HG02973 (cell line): ENCODE measurements around the gene PLCL2.
"Not testable (repeated sequence)": the region's sequence is repeated elsewhere in the genome, so short reads cannot be mapped to it uniquely, and the experiment has no call there.

Experiments used
- ATAC-seq: cut with Tn5 transposase; IDR thresholded peaks from one replicate; pipeline ENCODE4 v1.9.1; 2021; ENCODE audit warnings: moderate library complexity; ENCODE audit not compliant: unreplicated experiment

Gene PLCL2

DNA sequence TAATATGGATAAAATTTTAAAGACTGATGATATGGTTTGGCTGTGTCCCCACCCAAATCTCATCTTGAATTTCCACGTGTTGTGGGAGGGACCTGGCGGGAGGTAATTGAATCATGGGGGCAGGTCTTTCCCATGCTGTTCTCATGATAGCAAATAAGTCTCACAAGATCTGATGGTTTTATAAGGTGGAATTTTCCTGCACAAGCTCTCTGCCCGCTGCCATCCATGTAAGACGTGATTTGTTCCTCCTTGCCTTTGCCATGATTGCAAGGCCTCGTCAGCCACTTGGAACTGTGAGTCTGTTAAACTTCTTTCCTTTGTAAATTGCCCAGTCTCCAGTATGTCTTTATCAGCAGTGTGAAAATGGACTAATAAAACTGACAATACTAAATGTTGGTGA lies 222.0 kb downstream of the PLCL2 start:
- ATAC-seq: not testable (repeated sequence)

DNA sequence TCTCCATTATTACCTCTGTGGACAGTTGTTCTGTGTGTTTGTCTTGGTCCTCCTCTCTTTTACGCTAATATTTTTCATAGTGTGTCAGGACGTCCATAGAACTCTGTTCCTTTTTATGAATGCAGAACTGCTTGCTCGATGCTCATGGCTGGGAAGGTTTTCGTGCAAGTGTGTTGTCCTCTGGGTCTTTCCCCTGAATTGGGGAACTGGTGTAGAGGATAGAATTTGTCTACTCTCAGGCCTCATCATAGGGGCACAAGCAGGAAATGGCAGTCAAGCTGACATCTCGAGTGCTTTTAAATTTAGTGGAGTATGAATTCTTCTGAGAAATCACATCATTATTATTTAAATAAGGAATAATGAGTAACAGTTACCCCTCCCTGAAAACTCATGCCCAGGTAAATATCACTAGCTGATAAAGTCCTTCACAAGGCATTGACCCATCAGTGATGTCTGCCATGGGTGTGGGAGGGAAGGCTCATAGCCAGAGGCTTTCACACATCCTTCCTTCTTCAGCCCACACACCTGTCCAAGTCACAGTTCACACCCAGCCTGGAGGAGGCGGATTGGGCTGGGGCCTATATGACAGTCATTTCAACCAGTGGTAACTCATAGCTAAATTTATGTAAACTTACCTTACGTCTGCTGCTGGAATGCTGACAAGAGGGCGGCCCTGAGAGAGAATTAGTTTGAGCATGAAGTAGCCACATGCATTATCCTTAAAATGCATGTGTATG lies 226.1 kb downstream of the PLCL2 start:
- ATAC-seq: no peak

DNA sequence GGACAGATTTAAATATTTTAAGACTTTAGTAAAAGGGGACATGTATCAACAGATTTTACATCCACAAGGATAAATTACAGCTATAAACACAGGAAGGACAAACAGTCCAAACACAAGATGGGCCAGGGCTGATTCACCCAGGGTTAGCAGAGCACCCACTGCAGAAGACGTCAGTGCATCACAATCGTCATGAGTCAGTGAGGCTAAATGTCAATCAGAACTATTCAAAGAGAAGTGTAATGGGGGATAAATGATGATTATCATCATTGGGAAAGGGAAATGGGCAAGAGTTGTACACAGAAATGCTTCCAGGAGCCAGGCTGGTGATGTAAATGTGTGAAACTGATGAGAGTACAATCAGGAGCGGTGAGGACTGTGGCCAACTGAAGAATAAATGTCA lies 226.8 kb downstream of the PLCL2 start:
- no peak for ATAC-seq

DNA sequence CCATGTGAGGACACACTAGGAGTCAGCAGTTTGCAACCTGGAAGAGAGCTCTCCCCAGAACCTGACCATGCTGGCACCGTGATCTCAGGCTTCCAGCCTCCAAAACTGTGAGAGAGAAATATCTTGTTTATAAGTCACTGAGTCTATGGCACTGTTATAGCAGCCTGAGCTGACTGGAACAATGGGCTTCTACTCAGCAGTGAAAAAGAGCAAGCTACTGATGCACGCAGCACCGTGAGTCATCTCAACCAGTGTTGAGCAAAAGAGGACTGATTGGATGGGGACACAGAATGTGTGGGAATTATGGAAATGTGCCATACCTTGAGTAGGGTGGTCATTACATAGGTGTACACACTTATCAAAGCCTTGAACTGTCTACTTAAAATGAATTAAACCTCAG lies 230.4 kb downstream of the PLCL2 start:
- no peak for ATAC-seq

DNA sequence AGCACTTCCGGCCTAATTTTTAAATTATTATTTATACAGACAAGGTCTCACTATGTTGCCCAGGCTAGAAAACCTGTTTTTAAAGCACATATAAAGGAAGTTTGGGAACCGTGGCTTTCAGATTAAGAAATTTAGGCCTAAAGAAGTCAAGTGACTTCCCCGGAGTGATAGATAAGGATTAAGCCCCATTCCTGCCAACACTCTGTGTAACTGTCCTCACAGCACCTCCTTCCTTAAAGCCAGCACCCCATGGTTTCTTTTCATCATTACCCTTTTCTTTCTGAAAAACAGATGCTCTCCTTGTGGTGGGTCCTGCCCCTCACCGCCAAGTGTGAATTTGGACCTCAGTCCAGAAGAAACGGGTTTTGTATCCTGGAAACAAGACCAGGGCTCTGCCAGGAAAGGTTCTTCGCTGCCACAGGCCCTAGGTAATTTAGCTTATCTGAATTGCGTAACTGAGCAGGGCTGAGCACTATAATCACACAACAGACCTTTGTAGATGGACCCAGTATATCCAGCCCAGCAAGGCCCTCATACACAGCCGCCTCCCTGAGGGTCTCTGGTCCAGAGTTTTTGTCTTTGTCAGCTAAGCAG lies 231.3 kb downstream of the PLCL2 start:
- ATAC-seq: no peak

DNA sequence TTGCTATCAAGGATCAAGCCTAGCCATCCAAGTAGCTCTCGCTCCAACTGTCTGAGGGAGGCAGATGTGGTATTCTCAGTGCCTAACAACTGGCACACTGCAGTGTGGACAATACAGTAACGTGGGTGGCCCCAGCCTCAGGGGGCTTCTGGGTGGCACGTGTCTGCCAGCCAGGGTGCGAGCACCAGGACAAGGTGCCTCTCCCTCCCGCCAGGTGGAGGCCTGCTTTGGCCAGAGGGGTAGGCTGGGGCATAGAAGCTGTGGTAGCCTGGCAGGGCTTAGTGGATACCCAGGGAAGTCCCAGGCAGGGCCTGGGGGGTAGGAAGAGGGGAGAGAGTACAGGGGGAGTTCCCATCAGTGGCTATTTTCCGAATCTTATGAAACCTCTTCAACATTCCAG lies 234.0 kb downstream of the PLCL2 start:
- no peak for ATAC-seq

DNA sequence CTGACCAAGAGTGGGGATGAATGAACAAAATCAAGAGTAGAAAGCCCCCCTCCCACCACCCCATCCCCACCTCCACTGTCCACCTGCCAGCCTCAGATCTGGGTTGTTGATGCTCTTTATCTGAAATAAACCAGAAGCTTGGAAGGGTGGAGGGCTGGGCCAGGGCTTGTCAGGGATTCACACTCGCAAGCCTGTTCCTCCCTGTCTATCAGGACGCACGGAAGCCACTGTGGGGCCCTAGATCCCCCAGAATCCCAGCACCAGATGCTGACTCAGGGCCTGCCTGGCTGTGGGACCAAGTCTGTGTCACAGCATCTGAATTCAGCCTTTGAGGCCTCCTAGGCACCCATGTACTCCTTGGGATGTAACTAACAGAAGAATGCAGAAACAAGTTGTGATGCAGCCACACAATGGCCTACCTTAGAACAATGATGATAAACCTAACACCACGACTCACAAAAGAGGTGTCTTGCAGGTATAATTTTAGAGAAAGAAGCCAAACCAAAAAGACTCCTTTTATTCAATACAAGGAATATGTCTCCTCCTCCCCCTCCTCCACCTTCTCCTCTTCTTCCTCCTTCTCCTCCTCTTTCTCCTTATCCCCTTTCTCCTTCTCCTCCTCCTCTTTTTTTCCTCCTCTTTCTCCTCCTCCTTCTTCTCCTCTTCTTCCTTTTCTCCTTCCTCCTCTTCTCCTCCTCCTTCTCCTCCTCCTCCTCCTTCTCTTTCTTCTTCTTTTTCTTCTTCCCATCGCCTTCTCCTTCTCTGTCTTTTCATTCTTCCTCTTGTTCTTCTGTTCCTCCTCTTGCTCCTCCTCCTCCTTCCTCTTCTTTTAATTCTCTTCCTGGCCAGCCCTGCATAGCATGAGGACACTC lies 234.7 kb downstream of the PLCL2 start:
- no peak for ATAC-seq

DNA sequence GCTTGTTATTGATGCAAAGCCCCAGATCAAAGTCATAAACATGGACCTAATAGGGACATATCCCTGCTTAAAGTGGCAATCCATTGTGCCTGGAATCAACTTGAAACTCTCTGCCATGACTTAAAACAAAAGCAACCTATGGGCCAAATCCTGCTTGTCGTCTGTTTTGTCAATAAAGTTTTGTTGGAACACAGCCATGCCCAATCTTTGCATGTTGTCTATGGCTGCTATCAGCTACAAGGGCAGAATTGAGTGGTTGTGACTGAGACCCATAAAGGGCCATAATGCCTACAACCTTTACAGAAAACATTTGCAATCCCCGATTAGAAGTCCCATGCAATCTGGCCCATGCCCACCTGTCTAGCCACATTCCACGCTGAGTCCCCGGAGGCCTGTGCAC lies 235.4 kb downstream of the PLCL2 start:
- ATAC-seq: no peak

DNA sequence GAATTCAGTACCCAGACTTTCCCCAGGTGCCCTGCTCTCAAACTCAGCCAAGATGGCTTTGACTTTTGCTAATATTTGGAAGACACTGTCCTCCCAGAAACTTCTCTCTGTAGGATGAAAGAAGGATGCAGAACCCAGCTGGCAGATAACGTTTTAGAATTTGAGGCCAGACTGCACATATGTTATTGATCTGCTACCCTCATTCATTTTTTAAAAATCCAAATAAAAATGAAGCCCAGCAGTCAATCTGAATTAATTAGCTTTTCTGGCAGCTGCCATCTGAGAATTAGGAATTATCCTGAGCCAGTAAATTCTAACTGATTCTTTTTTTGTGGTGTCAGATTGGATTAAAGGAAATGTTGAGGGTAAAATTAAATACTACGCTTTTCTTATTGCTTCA lies 236.6 kb downstream of the PLCL2 start:
- no peak for ATAC-seq

DNA sequence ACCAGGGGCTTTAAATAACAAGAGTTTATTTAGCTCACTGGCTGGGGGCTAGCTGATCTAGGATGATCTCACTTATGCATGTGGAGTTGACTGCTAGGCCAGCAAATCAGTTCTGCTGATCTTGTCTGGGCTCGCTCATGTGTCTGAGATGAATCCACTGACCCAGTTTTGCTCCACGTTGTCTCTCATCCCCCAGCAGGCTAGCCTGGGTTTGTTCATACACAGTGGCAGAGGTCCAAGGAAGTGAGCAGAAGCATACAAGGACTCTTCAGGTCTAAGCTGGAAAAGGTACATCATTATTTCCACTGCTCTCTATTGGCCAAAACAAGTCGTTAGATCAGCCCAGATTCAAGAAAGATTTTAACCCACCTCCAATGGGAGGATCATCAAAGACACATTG lies 238.0 kb downstream of the PLCL2 start:
- no peak for ATAC-seq

DNA sequence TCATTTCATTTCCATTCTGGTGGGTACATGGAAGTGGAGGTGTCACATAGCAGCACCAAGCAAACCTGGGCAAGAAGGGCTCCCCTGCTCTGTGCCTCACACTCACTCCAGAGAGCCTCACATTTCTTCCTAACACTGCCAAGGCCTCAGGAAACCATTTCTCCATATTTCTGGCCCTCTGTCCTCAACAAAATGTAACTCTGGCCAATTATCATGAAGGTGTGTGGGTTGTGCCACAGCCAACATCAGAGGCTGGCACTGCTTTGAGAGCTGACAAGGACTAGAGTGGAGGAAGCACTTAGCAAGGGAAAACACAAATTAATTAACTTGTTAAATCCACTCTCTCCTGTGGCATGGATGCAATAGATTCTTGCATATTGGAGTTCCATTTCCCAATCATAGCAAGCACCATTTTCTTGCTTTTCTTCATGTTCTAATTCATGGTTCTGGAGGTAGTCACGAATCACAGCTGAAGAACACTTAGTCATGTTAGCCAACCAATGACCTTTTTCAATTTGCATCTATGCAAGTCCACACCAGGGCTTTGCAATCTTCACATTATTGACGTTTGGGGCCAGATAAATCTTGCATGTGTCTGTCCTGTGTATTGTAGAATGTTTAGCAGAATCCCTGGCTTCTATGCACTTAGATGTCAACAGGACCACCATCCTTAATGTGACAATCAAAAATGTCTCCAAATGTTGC lies 241.1 kb downstream of the PLCL2 start:
- no peak for ATAC-seq

DNA sequence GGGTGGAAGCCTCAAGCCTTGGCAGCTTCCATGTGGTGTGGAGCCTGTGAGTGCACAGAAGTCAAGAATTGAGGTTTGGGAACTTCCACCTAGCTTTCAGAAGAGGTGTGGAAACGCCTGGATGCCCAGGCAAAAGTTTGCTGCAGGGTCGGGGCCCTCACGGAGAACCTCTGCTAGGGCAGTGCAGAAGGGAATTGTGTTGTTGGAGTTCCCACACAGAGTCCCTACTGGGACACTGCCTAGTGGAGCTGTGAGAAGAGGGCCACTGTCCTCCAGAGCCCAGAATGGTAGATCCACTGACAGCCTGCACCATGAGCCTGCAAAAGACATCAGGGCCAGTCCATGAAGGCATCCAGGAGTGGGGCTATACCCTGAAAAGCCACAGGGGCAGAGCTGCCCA lies 243.9 kb downstream of the PLCL2 start:
- ATAC-seq: not testable (repeated sequence)

DNA sequence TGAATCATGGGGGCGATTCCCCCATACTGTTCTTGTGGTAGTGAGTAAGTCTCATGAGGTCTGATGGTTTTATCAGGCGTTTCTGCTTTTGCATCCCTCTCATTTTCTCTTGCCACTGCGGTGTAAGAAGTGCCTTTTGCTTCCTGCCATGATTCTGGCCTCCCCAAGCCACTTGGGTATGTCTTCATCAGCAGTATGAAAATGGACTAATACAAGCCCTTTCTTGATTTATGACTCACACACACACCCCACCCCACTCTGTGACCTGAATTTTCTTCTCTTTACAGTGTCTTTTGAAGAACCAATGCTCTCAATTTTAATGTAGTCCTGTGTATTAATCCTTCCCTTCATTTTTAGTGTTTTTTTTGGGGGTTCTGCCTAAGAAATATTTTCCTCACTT lies 244.8 kb downstream of the PLCL2 start:
- ATAC-seq: no peak

DNA sequence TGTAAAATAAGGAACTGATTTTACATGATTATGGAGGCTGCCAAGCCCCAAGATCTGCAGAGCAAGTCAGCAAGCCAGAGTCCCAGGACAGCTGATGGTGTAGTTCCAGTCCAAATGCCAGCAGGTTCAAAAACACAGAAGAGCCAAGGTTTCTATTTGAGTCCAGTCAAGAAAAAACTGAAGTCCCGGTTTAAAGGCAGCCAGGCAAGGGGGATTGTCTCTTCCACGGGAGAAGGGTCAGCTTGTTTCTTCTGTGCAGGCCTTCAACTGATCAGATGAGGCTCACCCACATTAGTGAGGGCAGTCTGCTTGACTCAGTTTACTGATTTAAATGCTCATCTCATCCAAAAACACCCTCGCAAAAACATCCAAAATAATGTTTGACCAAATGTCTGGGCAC lies 246.2 kb downstream of the PLCL2 start:
- ATAC-seq: no peak

DNA sequence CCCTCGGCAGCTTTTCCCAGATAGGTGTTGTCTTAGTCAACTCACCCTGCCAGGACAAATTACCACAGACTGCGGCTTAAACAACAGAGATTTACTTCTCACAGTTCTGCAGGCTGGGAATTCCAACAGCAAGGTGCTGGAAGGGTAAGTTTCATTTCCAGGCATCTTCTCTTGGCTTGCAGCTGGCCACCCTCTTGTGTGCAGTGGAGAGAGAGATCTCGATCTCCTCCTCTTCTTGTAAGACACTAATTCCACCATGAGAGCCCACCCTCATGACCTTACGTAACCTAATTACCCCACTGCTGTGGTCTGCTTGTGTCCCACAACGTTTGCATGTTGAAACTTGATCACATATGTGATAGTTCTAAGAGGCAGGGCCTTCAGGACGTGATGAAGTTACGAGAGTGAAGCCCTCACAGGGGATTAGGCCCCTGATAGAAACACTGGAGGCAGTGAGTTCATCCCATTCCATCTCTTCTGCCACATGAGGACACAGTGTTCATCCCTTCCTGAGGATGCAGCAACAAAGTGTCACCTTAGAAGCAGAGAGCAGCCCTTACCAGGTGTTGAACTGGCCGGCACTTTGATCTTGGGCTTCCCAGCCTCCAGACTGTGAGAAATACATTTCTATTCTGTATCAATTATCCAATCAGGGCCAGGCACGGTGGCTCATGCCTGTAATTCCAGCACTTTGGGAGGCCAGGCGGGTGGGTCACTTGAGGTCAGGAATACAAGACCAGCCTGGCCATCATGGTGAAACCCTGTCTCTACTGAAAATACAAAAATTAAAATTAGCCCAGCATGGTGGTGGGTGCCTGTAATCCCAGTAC lies 247.7 kb downstream of the PLCL2 start:
- no peak for ATAC-seq

DNA sequence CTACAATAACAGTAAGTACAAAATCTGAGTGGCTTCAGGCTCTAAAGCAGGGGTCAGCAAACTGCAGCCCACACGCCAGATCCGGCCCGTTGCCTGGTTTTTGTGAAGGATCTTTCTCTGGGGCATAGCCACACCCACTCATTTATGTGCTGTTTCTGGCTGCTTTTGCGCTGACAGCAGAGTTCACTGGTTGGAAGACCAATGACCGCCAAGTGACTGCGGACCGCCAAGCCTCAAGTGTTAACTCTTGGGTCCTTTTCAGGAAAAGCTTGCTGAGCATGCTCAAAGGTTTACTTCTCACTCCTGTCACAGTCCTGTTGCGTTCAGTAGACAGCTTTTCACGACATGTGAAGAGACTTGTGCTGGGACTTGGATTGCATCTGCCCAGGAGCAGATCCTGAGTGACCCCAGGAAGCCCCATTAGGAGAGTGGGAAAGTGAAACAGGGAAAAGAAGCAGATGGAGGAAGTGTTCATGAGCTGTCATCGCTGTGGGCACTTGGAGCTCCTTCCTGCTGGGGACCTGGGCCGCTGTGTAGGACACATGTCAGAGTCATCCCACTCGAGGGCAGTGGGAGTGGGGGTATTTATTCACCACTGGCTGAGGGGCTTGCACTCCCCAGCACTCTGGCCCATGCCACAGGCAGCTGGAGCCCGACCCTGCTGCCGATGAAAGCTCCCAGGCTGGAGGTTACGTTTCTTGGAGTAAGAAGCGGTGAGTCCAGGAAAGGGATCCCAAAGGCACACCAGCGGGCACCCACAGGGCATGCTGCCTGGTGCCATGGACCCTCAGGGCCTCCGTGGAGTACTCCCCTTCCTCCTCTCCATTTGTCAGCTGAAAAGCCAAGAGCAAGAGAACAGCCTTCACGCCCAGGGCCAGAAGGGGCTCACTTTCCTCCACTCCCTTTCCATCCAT lies 249.1 kb downstream of the PLCL2 start:
- ATAC-seq: no peak

DNA sequence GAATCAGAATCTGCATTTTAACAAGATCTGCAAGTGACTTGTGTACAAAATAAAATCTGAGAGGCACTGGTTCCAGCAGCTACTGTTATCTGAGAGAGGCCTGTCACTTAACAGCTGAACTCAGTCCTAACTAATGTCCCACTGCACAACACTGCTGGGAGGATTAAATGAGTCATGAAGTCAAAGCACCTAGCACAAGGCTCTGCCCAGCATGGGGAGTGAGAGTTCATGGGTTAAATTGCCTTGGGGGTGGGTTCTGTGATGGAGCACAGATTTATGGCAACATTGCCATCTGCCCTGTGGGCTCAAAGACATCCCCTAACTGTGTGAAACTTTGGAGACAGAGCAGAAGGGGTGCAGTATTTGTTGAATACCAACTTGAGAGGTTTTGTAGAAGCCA lies 250.9 kb downstream of the PLCL2 start:
- no peak for ATAC-seq

DNA sequence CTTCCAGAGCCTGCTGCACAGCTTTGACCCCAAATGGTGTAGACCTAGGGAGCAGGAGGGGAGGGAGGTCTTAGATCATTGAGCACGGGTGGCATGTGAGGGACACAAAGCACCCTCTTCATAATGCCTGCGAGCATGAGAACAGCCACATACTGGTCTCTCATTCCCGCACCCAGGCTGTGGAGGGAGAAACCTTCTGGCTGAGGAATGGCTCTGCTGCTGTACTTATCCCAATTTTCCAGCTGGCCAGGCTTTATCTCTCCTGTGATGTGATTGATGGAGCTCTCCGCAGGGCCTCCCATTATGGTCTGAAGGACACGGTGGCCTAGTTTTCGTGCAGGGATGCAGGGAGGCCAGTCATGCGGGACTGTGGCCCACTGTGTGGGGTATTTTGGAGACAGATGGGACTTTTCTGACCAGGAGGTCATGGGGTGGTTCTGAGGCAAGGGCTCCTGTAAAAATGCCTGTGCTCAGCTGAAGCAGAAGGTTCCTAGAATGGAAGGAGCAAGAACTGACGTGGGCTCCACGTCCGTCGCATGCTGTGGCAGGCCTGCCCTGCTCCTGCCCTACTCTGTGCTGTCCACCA lies 251.5 kb downstream of the PLCL2 start:
- no peak for ATAC-seq

DNA sequence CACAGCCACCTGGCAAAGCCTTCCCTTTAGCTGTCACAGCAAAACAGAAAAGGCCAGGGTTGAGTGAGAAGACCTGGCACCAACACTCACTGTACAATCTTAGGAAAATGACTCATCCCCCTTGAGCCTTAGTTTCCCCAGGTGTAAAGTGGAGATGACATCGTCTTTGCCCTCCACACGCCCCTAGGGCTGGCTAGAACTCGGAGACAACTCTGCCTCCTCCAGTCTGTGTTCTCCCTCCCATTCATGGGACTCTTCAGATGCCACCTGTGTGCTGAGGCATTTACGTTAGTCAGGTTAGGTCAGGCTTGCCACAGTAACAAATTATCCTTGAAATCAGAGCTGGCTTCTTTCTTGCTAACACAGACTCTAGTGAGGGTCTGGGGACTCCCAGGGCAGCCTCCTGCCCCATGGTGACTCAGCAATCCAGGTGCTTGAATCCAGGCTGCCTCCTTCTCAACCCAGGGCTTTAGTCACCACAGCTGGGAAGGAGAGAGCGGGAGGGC lies 252.6 kb downstream of the PLCL2 start:
- no peak for ATAC-seq
